HG03460 (cell line): ENCODE data around the gene LRRC49.
"Not testable (repeated sequence)": the region's sequence is repeated elsewhere in the genome, so short reads cannot be mapped to it uniquely, and the experiment has no call there.

Experiments
- ATAC-seq: cut with Tn5 transposase; IDR thresholded peaks from one replicate; pipeline ENCODE4 v1.9.1; 2021; ENCODE audit not compliant: unreplicated experiment

Gene LRRC49

GRCh38 chr15:70974004-70974832 lies 81.6 kb downstream of the LRRC49 start:
- no peak for ATAC-seq

GRCh38 chr15:70976851-70977250 lies 84.2 kb downstream of the LRRC49 start:
- no peak for ATAC-seq

- ATAC-seq, result no peak
These were observed 102.9 kb downstream of the LRRC49 start for GRCh38 chr15:70995383-70995970.

GRCh38 chr15:70998319-70998718 lies 105.7 kb downstream of the LRRC49 start:
- no peak for ATAC-seq

- no peak for ATAC-seq
These were observed 109.7 kb downstream of the LRRC49 start for GRCh38 chr15:71002316-71002715.

- ATAC-seq, result no peak
These were observed 110.7 kb downstream of the LRRC49 start for GRCh38 chr15:71003319-71003718.

- ATAC-seq, result not testable (repeated sequence)
These were observed 111.9 kb downstream of the LRRC49 start for GRCh38 chr15:71004506-71004905.

GRCh38 chr15:71005895-71006294 lies 113.3 kb downstream of the LRRC49 start:
- ATAC-seq, result no peak

- no peak for ATAC-seq
These were observed 115.7 kb downstream of the LRRC49 start for GRCh38 chr15:71008250-71008870.

GRCh38 chr15:71010472-71010871 lies 117.8 kb downstream of the LRRC49 start:
- ATAC-seq, result no peak

- no peak for ATAC-seq
These were observed 118.4 kb downstream of the LRRC49 start for GRCh38 chr15:71010997-71011396.

- no peak for ATAC-seq
These were observed 119.0 kb downstream of the LRRC49 start for GRCh38 chr15:71011503-71012155.

GRCh38 chr15:71013446-71013845 lies 120.8 kb downstream of the LRRC49 start:
- no peak for ATAC-seq

- no peak for ATAC-seq
These were observed 122.7 kb downstream of the LRRC49 start for GRCh38 chr15:71015342-71015741.

- ATAC-seq, result not testable (repeated sequence)
These were observed 138.6 kb downstream of the LRRC49 start for GRCh38 chr15:71031232-71031631.

- ATAC-seq, result not testable (repeated sequence)
These were observed 142.9 kb downstream of the LRRC49 start for GRCh38 chr15:71035478-71035877.

- ATAC-seq, result no peak
These were observed 149.8 kb downstream of the LRRC49 start for GRCh38 chr15:71042356-71042922.

GRCh38 chr15:71043373-71043772 lies 150.7 kb downstream of the LRRC49 start:
- ATAC-seq, result no peak

GRCh38 chr15:71044006-71044405 lies 151.4 kb downstream of the LRRC49 start:
- no peak for ATAC-seq

GRCh38 chr15:71046146-71046545 lies 153.5 kb downstream of the LRRC49 start:
- ATAC-seq, result not testable (repeated sequence)
